CD1c-positive myeloid dendritic cell (primary cell): ENCODE data around the gene SLC49A4.
A peak's percentile ranks its signal among the peaks of the same experiment; 100 is the strongest.
"Not testable (repeated sequence)": the region's sequence is repeated elsewhere in the genome, so short reads cannot be mapped to it uniquely, and the experiment has no call there.

Experiments
- DNase-seq: peaks from one replicate; pipeline ENCODE4 v3.0.0-alpha.2; 2016; ENCODE audit errors: extremely low spot score

SLC49A4 gene

GRCh38 chr3:122794779-122795673, at the start of gene SLC49A4:
Gene SLC49A4, plus strand, starts transcription at chr3:122795069. Its CDS starts 124 bp downstream, at chr3:122795193.
- peak; percentile 87 for DNase-seq

GRCh38 chr3:122745369-122746021, 49.4 kb upstream of the SLC49A4 start:
- no peak for DNase-seq

- not testable (repeated sequence) for DNase-seq
Observed at GRCh38 chr3:122747295-122747694, 47.6 kb upstream of the SLC49A4 start.

- DNase-seq: no peak
Observed at GRCh38 chr3:122748347-122748746, 46.5 kb upstream of the SLC49A4 start.

GRCh38 chr3:122754929-122755328, 39.9 kb upstream of the SLC49A4 start:
- DNase-seq: peak; percentile 75

- DNase-seq: no peak
Observed at GRCh38 chr3:122755491-122755890, 39.4 kb upstream of the SLC49A4 start.

GRCh38 chr3:122758877-122759560, 35.9 kb upstream of the SLC49A4 start:
- DNase-seq: peak; percentile 78

- no peak for DNase-seq
Observed at GRCh38 chr3:122760453-122761271, 34.2 kb upstream of the SLC49A4 start.

- DNase-seq: no peak
Observed at GRCh38 chr3:122766430-122766829, 28.4 kb upstream of the SLC49A4 start.

- peak; percentile 89 for DNase-seq
Observed at GRCh38 chr3:122767540-122768372, 27.1 kb upstream of the SLC49A4 start.

- DNase-seq: peak; percentile 63
Observed at GRCh38 chr3:122770521-122771202, 24.2 kb upstream of the SLC49A4 start.

GRCh38 chr3:122772827-122773226, 22.0 kb upstream of the SLC49A4 start:
- DNase-seq: no peak

- peak; percentile 72 for DNase-seq
Observed at GRCh38 chr3:122773944-122774509, 20.8 kb upstream of the SLC49A4 start.

- peak; percentile 59 for DNase-seq
Observed at GRCh38 chr3:122774564-122774963, 20.3 kb upstream of the SLC49A4 start.

- no peak for DNase-seq
Observed at GRCh38 chr3:122776675-122777468, 18.0 kb upstream of the SLC49A4 start.

GRCh38 chr3:122777563-122777962, 17.3 kb upstream of the SLC49A4 start:
- no peak for DNase-seq

GRCh38 chr3:122782804-122783203, 12.1 kb upstream of the SLC49A4 start:
- no peak for DNase-seq

GRCh38 chr3:122784436-122784835, 10.4 kb upstream of the SLC49A4 start:
- DNase-seq: no peak

GRCh38 chr3:122785231-122785630, 9.6 kb upstream of the SLC49A4 start:
- no peak for DNase-seq
